SK-N-SH treated with all-trans-retinoic acid at 6 μM for 48 hours (cell line): ENCODE results near the gene REN.

ENCODE experiments used
- ATAC-seq: fragments of 200-7000 bp; cut with Tn5 transposase; 3 replicates; pipeline ENCODE4 v1.9.1; 2020; ENCODE audit warnings: mild to moderate bottlenecking, moderate library complexity
- ARNTL ChIP-seq: fragments of 450-650 bp; formaldehyde crosslinking; IDR thresholded peaks from 2 replicates; pipeline ENCODE4 v1.5.0; 2020; ENCODE audit warnings: low read depth, mild to moderate bottlenecking, moderate library complexity, borderline replicate concordance
- BACH2 ChIP-seq: fragments of 250-450 bp; sonication (Bioruptor Pico); IDR thresholded peaks from 2 replicates; pipeline ENCODE4 v1.9.0; 2021; ENCODE audit warnings: mild to moderate bottlenecking, borderline replicate concordance
- CSDC2 ChIP-seq: fragments of 250-450 bp; sonication (Bioruptor Pico); IDR thresholded peaks from 2 replicates; pipeline ENCODE4 v1.5.0; 2020; ENCODE audit warnings: mild to moderate bottlenecking, moderate library complexity
- CSRNP3 ChIP-seq: fragments of 250-450 bp; sonication (Bioruptor Pico); IDR thresholded peaks from 2 replicates; pipeline ENCODE4 v1.5.1; 2021; ENCODE audit warnings: mild to moderate bottlenecking, moderate library complexity
- ESRRG ChIP-seq: fragments of 250-450 bp; sonication (Bioruptor Pico); IDR thresholded peaks from 2 replicates; pipeline ENCODE4 v1.6.1; 2021; ENCODE audit warnings: mild to moderate bottlenecking
- GLIS3 ChIP-seq: fragments of 250-450 bp; sonication (Bioruptor Pico); IDR thresholded peaks from 2 replicates; pipeline ENCODE4 v1.5.0; 2020; ENCODE audit warnings: mild to moderate bottlenecking, moderate library complexity
- ISL1 ChIP-seq: fragments of 250-450 bp; sonication (Bioruptor Pico); IDR thresholded peaks from 2 replicates; pipeline ENCODE4 v2.1.2; 2022; ENCODE audit warnings: mild to moderate bottlenecking, moderate library complexity
- OSR1 ChIP-seq: fragments of 250-450 bp; sonication (Bioruptor Pico); IDR thresholded peaks from 2 replicates; pipeline ENCODE4 v1.8.0; 2022; ENCODE audit warnings: moderate library complexity, mild to moderate bottlenecking, inconsistent platforms
- PATZ1 ChIP-seq: fragments of 250-450 bp; sonication (Bioruptor Pico); IDR thresholded peaks from 2 replicates; pipeline ENCODE4 v1.8.0; 2020; ENCODE audit warnings: mild to moderate bottlenecking, moderate library complexity, borderline replicate concordance
- PPARA ChIP-seq: fragments of 250-450 bp; sonication (Bioruptor Pico); IDR thresholded peaks from 2 replicates; pipeline ENCODE4 v1.5.0; 2020; ENCODE audit warnings: mild to moderate bottlenecking, borderline replicate concordance
- SNAI2 ChIP-seq: fragments of 250-450 bp; sonication (Bioruptor Pico); IDR thresholded peaks from 2 replicates; pipeline ENCODE4 v1.5.0; 2020; ENCODE audit warnings: mild to moderate bottlenecking, moderate library complexity
- TCF4 ChIP-seq: fragments of 250-450 bp; sonication (Bioruptor Pico); IDR thresholded peaks from 2 replicates; pipeline ENCODE4 v1.8.0; 2021; ENCODE audit warnings: mild to moderate bottlenecking, moderate library complexity, borderline replicate concordance
- TOX ChIP-seq: fragments of 250-450 bp; sonication (Bioruptor Pico); IDR thresholded peaks from 2 replicates; pipeline ENCODE4 v1.8.0; 2021; ENCODE audit warnings: mild to moderate bottlenecking, moderate library complexity, borderline replicate concordance
- TSHZ2 ChIP-seq: fragments of 250-450 bp; sonication (Bioruptor Pico); IDR thresholded peaks from 2 replicates; pipeline ENCODE4 v1.5.0; 2020; ENCODE audit warnings: mild to moderate bottlenecking, moderate library complexity
- ZC3H10 ChIP-seq: fragments of 250-450 bp; sonication (Bioruptor Pico); IDR thresholded peaks from 2 replicates; pipeline ENCODE4 v1.5.1; 2021; ENCODE audit warnings: mild to moderate bottlenecking, moderate library complexity
- ZFP3 ChIP-seq: fragments of 250-450 bp; sonication (Bioruptor Pico); IDR thresholded peaks from 2 replicates; pipeline ENCODE4 v1.5.0; 2020; ENCODE audit warnings: mild to moderate bottlenecking, moderate library complexity
- ZFP30 ChIP-seq: fragments of 450-650 bp; formaldehyde crosslinking; IDR thresholded peaks from 2 replicates; pipeline ENCODE4 v1.5.0; 2022; ENCODE audit warnings: mild to moderate bottlenecking, moderate library complexity
- ZNF565 ChIP-seq: fragments of 450-650 bp; formaldehyde crosslinking; conservative IDR thresholded peaks from 2 replicates; pipeline ENCODE4 v1.5.0; 2020; ENCODE audit warnings: low read depth, mild to moderate bottlenecking, moderate library complexity
- ZNF70 ChIP-seq: fragments of 450-650 bp; formaldehyde crosslinking; IDR thresholded peaks from 2 replicates; pipeline ENCODE4 v1.5.0; 2020; ENCODE audit warnings: mild to moderate bottlenecking, moderate library complexity
- ZNF8 ChIP-seq: fragments of 450-650 bp; formaldehyde crosslinking; IDR thresholded peaks from 2 replicates; pipeline ENCODE4 v1.5.0; 2020; ENCODE audit warnings: mild to moderate bottlenecking, moderate library complexity
- TF ChIP-seq, protein P1 (sequence below): fragments of 250-450 bp; sonication (Bioruptor Pico); IDR thresholded peaks from 2 replicates; pipeline ENCODE4 v1.5.1; 2020; ENCODE audit warnings: low read depth, mild to moderate bottlenecking, moderate library complexity
- TF ChIP-seq, protein P2 (sequence below): fragments of 250-450 bp; sonication (Bioruptor Pico); IDR thresholded peaks from 2 replicates; pipeline ENCODE4 v1.8.0; 2021; ENCODE audit warnings: low read depth, mild to moderate bottlenecking, moderate library complexity, borderline replicate concordance

REN gene

DNA sequence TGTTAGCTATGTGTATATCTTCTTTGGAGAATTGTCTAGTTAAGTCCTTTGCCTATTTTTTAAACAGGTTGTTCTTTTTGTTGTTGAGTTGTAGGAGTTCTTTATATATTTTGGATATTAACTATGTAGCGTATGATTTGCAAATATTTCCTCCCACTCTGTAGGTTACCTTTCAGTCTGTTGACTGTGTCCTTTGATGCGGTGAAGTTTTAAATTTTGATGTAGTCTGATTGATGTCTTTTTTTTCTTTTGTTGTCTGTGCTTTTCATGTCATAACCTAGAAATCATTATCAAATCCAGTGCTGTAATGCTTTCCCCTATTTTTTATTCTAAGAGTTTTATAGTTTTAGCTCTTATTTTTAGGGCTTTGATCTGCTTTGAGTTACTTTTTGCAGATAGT is 38.8 kb upstream of the REN start:
- TF ChIP-seq BACH2 (CRISPR knock-in tag), result no peak
- TF ChIP-seq, protein P1, sequence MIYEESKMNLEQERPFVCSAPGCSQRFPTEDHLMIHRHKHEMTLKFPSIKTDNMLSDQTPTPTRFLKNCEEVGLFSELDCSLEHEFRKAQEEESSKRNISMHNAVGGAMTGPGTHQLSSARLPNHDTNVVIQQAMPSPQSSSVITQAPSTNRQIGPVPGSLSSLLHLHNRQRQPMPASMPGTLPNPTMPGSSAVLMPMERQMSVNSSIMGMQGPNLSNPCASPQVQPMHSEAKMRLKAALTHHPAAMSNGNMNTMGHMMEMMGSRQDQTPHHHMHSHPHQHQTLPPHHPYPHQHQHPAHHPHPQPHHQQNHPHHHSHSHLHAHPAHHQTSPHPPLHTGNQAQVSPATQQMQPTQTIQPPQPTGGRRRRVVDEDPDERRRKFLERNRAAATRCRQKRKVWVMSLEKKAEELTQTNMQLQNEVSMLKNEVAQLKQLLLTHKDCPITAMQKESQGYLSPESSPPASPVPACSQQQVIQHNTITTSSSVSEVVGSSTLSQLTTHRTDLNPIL (CRISPR knock-in tag), result no peak
- TF ChIP-seq TCF4 (CRISPR knock-in tag), result no peak
- no peak for TF ChIP-seq ZFP3 (CRISPR knock-in tag)
- TF ChIP-seq, protein P2, sequence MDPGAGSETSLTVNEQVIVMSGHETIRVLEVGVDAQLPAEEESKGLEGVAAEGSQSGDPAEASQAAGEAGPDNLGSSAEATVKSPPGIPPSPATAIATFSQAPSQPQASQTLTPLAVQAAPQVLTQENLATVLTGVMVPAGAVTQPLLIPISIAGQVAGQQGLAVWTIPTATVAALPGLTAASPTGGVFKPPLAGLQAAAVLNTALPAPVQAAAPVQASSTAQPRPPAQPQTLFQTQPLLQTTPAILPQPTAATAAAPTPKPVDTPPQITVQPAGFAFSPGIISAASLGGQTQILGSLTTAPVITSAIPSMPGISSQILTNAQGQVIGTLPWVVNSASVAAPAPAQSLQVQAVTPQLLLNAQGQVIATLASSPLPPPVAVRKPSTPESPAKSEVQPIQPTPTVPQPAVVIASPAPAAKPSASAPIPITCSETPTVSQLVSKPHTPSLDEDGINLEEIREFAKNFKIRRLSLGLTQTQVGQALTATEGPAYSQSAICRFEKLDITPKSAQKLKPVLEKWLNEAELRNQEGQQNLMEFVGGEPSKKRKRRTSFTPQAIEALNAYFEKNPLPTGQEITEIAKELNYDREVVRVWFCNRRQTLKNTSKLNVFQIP, result no peak
- TF ChIP-seq PATZ1 (CRISPR knock-in tag), result no peak
- TF ChIP-seq ZFP30 (CRISPR knock-in tag), result no peak
- no peak for TF ChIP-seq ISL1
- TF ChIP-seq ZNF8 (CRISPR knock-in tag), result no peak
- TF ChIP-seq CSDC2 (CRISPR knock-in tag), result no peak
- no peak for TF ChIP-seq ZNF70
- no peak for TF ChIP-seq TOX (CRISPR knock-in tag)
- TF ChIP-seq CSRNP3 (CRISPR knock-in tag), result no peak
- no peak for TF ChIP-seq ARNTL
- TF ChIP-seq PPARA (CRISPR knock-in tag), result no peak
- no peak for TF ChIP-seq GLIS3 (CRISPR knock-in tag)
- TF ChIP-seq TSHZ2, result no peak
- no peak for TF ChIP-seq ZC3H10 (CRISPR knock-in tag)
- no peak for ATAC-seq

DNA sequence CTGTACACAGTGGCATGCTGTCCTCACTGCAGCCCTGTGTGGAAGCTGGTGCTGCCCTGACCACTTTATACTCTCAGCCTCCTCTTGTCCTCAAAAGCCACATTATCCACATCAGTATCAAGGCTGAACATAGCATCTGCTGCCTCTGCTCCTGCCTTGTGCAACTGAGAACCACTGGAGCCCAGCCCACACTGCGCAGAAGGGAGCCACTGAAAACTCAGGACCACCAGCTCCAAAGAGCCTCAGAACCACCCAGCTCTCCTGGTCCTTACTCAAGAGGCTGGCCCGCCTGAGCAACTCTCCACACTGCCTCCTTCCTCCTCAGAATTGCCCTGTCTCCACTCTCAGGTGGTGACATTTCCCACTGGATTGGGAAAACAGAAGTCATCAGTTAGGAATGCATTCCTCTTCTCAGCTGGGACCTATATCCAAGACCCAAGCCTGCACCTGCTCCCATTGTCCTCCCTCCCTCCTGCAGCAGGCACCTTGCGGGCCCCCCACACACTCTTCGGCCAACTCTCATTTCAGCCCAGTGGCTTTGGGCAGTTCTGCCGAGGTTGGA is 37.1 kb upstream of the REN start:
- TF ChIP-seq PPARA (CRISPR knock-in tag), result no peak
- TF ChIP-seq TOX (CRISPR knock-in tag), result no peak
- no peak for TF ChIP-seq ESRRG (CRISPR knock-in tag)
- no peak for TF ChIP-seq ZC3H10 (CRISPR knock-in tag)
- TF ChIP-seq SNAI2, result no peak
- no peak for TF ChIP-seq ZFP3 (CRISPR knock-in tag)
- TF ChIP-seq OSR1 (CRISPR knock-in tag), result no peak
- TF ChIP-seq ZFP30 (CRISPR knock-in tag), result no peak
- no peak for TF ChIP-seq ZNF565 (CRISPR knock-in tag)
- TF ChIP-seq, protein P1 (CRISPR knock-in tag), result no peak
- no peak for TF ChIP-seq TCF4 (CRISPR knock-in tag)
- no peak for TF ChIP-seq ZNF70
- no peak for ATAC-seq
